Vein endothelial cell (primary cell): ENCODE measurements around the gene GRIFIN. TPM values are rescaled to one million over a fixed set of nuclear protein-coding genes. Genes with fewer than 3 reads are reported as not detected.

ENCODE experiments used
- total RNA-seq: library from RNA; depleted of rRNA; stranded (reverse); fragments of >200 nt; gene quantifications from 2 replicates; pipeline ENCODE4 v1.2.3, GENCODE V29; 2012

The GRIFIN gene
- not detected in 2 replicates for total RNA-seq

DNA sequence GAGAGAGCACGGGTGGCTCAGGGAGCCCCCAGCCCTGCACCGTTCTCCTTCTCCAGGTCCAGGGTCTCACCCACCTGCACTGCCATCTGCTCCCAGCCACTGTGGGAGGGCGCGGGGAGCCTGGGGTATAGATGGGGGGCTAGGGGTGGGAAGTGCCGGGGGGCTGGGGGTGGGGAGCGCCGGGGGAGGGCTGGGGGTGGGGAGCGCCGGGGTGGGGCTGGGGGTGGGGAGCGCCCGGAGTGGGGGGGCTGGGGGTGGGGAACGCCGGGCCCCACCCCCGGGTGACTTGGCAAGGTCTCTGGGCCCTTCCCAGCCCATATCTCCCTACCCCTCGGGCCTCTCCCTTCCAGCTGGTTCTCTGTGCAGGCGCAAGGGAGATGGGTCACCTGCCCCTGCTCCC, at the start of gene GRIFIN:
Gene GRIFIN (minus strand): TSS at position 101 of the 400 bp plus-strand sequence. CDS start 15 bp downstream, at position 86.

DNA sequence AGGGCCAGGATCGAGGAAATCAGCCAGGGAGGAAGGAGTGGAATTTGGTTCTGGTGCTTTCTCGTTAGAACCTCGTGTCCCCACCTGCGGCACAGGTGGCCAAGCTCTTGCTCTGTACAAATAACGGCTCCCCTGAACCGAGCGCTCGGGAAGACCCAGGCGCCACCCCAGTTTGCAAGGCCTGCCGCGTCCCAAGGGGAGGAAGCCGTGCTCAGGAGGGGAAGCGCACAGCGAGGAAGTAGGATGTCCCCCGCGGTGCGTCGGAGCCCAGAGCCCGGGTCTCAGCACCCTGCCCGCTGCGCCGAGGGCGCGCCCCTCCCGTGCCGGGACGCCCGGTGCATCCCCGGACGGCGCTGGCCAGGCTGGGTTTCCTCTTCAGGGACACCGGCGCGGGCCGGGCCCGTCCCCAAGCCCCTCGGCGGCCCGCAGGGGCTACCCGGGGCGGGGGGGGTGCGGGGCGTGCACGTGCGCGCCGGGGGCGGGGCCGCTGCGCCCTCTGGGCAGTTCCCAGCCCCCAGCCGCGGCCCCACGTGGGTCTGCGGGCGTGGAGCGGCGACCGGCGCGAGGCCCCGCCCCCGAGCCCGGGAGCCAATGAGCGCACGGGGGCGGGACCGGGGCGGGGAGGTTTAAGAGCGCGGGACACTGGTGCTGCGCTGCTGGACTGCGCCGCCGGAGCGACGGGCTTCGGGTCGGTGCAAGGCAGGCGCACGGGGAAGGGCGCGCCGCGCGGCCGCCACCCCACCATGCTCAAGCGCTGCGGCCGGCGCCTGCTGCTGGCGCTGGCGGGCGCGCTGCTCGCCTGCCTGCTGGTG, 43.1 kb upstream of the GRIFIN start, which contains the start of gene LFNG:
Gene LFNG (plus strand): TSS at position 656 of the 812 bp plus-strand sequence. CDS start 88 bp downstream, at position 744.

Other genes with a start within 250 kb of the GRIFIN start
- 29.8 and 33.6 TPM in 2 replicates for gene MAD1L1, start 243.5 kb downstream of the GRIFIN start, total RNA-seq
- gene MRM2, start 234.2 kb downstream of the GRIFIN start, total RNA-seq: 12.4 and 15.5 TPM in 2 replicates
- gene NUDT1, start 234.2 kb downstream of the GRIFIN start, total RNA-seq: 12.0 and 12.1 TPM in 2 replicates
- gene SNX8, start 162.0 kb downstream of the GRIFIN start, total RNA-seq: 12.1 and 14.0 TPM in 2 replicates
- 250 and 275 TPM in 2 replicates for gene EIF3B, start 121.6 kb downstream of the GRIFIN start, total RNA-seq
- 8.2 and 9.1 TPM in 2 replicates for gene CHST12, start 72.8 kb downstream of the GRIFIN start, total RNA-seq
- gene LFNG, start 43.4 kb upstream of the GRIFIN start, total RNA-seq: 10.8 and 22.9 TPM in 2 replicates
- gene BRAT1, start 79.1 kb upstream of the GRIFIN start, total RNA-seq: 25.1 and 33.6 TPM in 2 replicates
- 8.2 and 9.5 TPM in 2 replicates for gene IQCE, start 82.6 kb upstream of the GRIFIN start, total RNA-seq
- gene TTYH3, start 155.6 kb upstream of the GRIFIN start, total RNA-seq: 69.5 and 86.9 TPM in 2 replicates
- gene AMZ1, start 211.8 kb upstream of the GRIFIN start, total RNA-seq: not detected in 2 replicates